ENCODE results near the gene PSMB5. TPM values are rescaled to one million over a fixed set of nuclear protein-coding genes. Genes with fewer than 3 reads are reported as not detected.
A peak's percentile ranks its signal among the peaks of the same experiment; 100 is the strongest.

Gene PSMB5
- total RNA-seq = 100 to 1,000 TPM in 2 of 4 donors, 10 to 100 TPM in 2; 75.7 to 215 (median 113) TPM

- H3K4me1 ChIP-seq = peaks cover 9 to 11% of the 10 kb centered on the region in 2 donors
- TF ChIP-seq POLR2A (IDR thresholded peaks at IDR 0.05) (peak in 1 of 2 donors; percentile 69), CTCF (IDR thresholded peaks at IDR 0.05) (peak in 2 of 6 experiments; percentile 24 to 43)
- 0% methylated on average over 14 to 36 of the region's 36 CpGs for WGBS, 2 donors
- no peaks in the 10 kb centered on the region for H3K9me3 ChIP-seq
- DNase-seq = peak; percentile 93 to 94
- H3K4me3 ChIP-seq (replicated peaks in 1 of 3) = peak within 1 kb of the TSS; percentile 37 to 95 (median 61)
- H3K36me3 ChIP-seq = peaks cover 17 to 24% of the 10 kb centered on the region in 2 donors
- no peaks in the 10 kb centered on the region for H3K27me3 ChIP-seq
- intact Hi-C loops (cut with DNase I) = no loop called here
- H3K27ac ChIP-seq = peak within 1 kb of the TSS; percentile 93 to 98 (median 95)
These were observed at the start of gene PSMB5 for GRCh38 chr14:23034498-23035302. Gene PSMB5 (minus strand): TSS chr14:23034900. CDS start chr14:23034881, 19 bp downstream.

GRCh38 chr14:23080474-23080873 is 45.8 kb upstream of the PSMB5 start:
- no peak for DNase-seq
- Histone ChIP-seq H3K27me3 (no peaks in the 10 kb centered on the region), H3K27ac (no peak overlapping the region), H3K4me1 (peaks cover 0 to 3% of the 10 kb centered on the region in 2 donors), H3K9me3 (no peaks in the 10 kb centered on the region), H3K4me3 (replicated peaks in 1 of 3) (no peak overlapping the region), H3K36me3 (peaks cover 69 to 83% of the 10 kb centered on the region in 2 donors)
- WGBS, 2 donors = 75 to 80% methylated on average over 1 of the region's 1 CpG
- TF ChIP-seq CTCF (IDR thresholded peaks at IDR 0.05) (no peak), POLR2A (IDR thresholded peaks at IDR 0.05) (no peak)
- intact Hi-C loops (cut with DNase I) = no loop called here

- TF ChIP-seq POLR2A (IDR thresholded peaks at IDR 0.05) (no peak), CTCF (IDR thresholded peaks at IDR 0.05) (no peak)
- H3K36me3 ChIP-seq = peaks cover 73 to 75% of the 10 kb centered on the region in 2 donors
- peaks cover 0 to 3% of the 10 kb centered on the region in 2 donors for H3K4me1 ChIP-seq
- H3K4me3 ChIP-seq (replicated peaks in 1 of 3) = no peak overlapping the region
- DNase-seq = no peak
- H3K27me3 ChIP-seq = no peaks in the 10 kb centered on the region
- intact Hi-C loops (cut with DNase I) = loop anchor here (5.0 kb wide), 1 partner anchor 108 kb away; no protein-coding TSS in a partner anchor
- 94 to 95% methylated on average over 2 of the region's 2 CpGs for WGBS, 2 donors
- no peak overlapping the region for H3K27ac ChIP-seq
- H3K9me3 ChIP-seq = no peaks in the 10 kb centered on the region
These were observed 45.0 kb upstream of the PSMB5 start for GRCh38 chr14:23079716-23080115.

- WGBS, 2 donors = 58 to 66% methylated on average over 2 of the region's 2 CpGs
- DNase-seq = peak in 1 of 2 donors; percentile 36
- H3K9me3 ChIP-seq = no peaks in the 10 kb centered on the region
- intact Hi-C loops (cut with DNase I) = loop anchor here (5.0 kb wide), 1 partner anchor 109 kb away; no protein-coding TSS in a partner anchor
- no peaks in the 10 kb centered on the region for H3K27me3 ChIP-seq
- H3K27ac ChIP-seq = peak overlapping the region in 1 of 3 donors; percentile 2
- TF ChIP-seq POLR2A (IDR thresholded peaks at IDR 0.05) = no peak
- TF ChIP-seq CTCF (IDR thresholded peaks at IDR 0.05) = no peak
- H3K36me3 ChIP-seq = peaks cover 79 to 80% of the 10 kb centered on the region in 2 donors
- peaks cover 0 to 3% of the 10 kb centered on the region in 2 donors for H3K4me1 ChIP-seq
- no peak overlapping the region for H3K4me3 ChIP-seq (replicated peaks in 1 of 3)
These were observed 44.0 kb upstream of the PSMB5 start for GRCh38 chr14:23078692-23079116.

- WGBS, 2 donors = 87 to 94% methylated on average over 5 of the region's 5 CpGs
- DNase-seq = no peak
- H3K4me1 ChIP-seq = peaks cover 0 to 3% of the 10 kb centered on the region in 2 donors
- H3K36me3 ChIP-seq = peaks cover 83 to 84% of the 10 kb centered on the region in 2 donors
- H3K9me3 ChIP-seq = no peaks in the 10 kb centered on the region
- TF ChIP-seq POLR2A (IDR thresholded peaks at IDR 0.05) (no peak), CTCF (IDR thresholded peaks at IDR 0.05) (no peak)
- no peaks in the 10 kb centered on the region for H3K27me3 ChIP-seq
- H3K4me3 ChIP-seq (replicated peaks in 1 of 3) = no peak overlapping the region
- H3K27ac ChIP-seq = peak overlapping the region in 2 of 3 donors; percentile 2 to 22
- intact Hi-C loops (cut with DNase I) = loop anchor here (5.0 kb wide), 1 partner anchor 109 kb away; no protein-coding TSS in a partner anchor
These were observed 43.3 kb upstream of the PSMB5 start for GRCh38 chr14:23077962-23078361.
